Choroid plexus epithelial cell (primary cell): ENCODE measurements around the gene BCL7A.

Source experiments
- DNase-seq: peaks from one replicate; pipeline ENCODE4 v3.0.0-alpha.2; 2010; ENCODE audit warnings: low read depth
- H3K4me3 ChIP-seq: 2 replicates; pipeline ENCODE4 v1.5.1; 2011; ENCODE audit warnings: low read depth, mild to moderate bottlenecking, control low read depth, low read length, moderate library complexity
- TF ChIP-seq, protein P1 (sequence below): conservative IDR thresholded peaks from 2 replicates; pipeline ENCODE4 v1.5.1; 2011; ENCODE audit warnings: low read depth, mild to moderate bottlenecking, control low read depth, inconsistent platforms, low read length, moderate library complexity

The BCL7A gene

DNA sequence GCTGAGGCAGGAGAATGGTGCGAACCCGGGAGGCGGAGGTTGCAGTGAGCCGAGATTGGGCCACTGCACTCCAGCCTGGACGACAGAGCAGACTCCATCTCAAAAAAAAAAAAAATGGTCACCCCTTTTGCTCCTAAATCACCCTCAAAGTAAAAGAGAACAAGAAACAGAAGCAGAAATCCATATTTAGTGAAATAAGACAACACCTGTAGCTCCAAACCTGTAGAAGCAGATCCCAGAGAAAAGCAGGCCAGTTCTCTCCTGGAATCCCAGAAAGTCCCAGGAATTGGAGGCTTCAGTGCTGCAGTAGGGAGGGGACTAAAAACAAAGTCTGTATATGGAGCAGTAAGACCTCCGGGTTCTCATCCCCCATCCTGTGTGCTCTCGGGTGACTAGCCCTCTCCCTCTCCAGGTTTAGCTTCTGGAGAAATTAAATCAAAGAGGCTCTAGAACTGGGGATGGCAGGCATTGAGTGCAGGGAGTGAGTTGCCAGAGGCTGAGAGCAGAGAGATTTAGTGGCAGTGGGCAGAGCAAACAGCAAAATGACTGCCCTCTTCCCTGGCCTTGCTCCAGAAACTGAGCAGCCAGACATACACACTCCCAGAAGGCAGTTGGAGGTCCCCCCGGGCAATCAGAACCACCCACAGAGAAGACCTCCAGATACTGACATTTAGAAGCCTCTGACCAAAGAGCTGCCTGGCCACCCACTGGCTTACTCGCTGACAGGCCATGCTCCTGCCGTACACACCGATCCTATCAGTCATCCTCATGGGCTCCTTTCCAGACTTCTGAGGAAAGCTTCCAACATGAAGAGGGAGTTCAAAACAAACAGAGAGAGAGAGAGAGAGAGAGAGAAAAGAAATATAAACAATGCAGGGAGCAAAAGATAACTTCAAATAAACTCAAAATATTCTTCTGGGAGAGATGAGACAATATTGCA, 50.6 kb downstream of the BCL7A start:
- DNase-seq: peak; percentile 98
- H3K4me3 ChIP-seq: peak overlapping the region; percentile 3
- TF ChIP-seq, protein P1, sequence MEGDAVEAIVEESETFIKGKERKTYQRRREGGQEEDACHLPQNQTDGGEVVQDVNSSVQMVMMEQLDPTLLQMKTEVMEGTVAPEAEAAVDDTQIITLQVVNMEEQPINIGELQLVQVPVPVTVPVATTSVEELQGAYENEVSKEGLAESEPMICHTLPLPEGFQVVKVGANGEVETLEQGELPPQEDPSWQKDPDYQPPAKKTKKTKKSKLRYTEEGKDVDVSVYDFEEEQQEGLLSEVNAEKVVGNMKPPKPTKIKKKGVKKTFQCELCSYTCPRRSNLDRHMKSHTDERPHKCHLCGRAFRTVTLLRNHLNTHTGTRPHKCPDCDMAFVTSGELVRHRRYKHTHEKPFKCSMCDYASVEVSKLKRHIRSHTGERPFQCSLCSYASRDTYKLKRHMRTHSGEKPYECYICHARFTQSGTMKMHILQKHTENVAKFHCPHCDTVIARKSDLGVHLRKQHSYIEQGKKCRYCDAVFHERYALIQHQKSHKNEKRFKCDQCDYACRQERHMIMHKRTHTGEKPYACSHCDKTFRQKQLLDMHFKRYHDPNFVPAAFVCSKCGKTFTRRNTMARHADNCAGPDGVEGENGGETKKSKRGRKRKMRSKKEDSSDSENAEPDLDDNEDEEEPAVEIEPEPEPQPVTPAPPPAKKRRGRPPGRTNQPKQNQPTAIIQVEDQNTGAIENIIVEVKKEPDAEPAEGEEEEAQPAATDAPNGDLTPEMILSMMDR: no peak

DNA sequence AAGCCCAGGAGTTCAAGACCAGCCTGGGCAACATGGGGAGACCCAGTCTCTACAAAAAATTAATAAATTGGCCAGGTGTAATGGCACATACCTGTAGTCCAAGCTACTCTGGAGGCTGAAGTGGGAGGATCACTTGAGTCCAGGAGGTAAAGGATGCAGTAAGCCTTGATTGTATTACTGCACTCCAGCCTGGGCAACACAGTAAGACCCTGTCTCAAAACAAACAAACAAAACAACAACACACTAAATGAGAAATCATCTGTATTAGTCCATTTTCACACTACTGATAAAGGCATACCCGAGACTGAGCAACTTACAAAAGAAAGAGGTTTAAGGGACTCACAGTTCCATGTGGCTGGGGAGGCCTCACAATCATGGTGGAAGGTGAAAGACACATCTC, 52.1 kb downstream of the BCL7A start:
- no peak for DNase-seq
- TF ChIP-seq, protein P1: no peak
- no peak overlapping the region for H3K4me3 ChIP-seq

DNA sequence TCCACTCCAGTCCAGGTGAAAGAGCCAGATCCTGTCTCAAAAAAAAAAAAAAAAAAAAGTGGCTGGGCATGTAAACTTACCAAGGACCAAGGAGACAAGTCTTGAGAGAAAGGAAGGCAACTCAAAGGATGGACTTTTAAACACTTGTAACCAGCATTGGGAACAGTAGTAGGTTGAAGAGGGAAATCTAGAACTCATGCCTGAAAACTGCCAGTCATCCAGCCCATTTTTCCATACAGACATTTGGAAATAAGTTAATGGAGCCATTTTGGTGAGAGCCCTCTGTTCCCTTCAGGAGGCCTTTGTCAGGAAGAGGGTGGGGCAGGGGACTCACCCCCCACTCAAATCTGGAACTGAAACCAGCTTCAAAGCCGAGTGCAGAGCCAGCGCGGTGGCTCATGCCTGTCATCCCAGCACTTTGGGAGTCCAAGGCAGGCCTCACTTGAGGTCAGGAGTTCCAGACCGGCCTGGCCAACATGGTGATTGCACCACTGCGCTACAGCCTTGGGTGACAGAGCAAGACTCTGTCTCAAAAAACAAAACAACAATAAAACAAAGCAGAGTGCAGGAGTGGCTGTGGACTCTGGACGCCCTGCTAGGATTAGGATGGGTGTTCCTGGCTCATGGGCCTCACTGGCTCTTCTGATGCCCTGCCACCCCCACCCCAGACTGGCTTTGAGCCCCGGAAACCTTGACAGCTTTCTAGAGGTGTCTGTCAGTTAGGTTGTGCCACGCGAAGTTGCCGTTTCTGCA, 55.2 kb downstream of the BCL7A start:
- TF ChIP-seq, protein P1: no peak
- no peak for DNase-seq
- H3K4me3 ChIP-seq: no peak overlapping the region

DNA sequence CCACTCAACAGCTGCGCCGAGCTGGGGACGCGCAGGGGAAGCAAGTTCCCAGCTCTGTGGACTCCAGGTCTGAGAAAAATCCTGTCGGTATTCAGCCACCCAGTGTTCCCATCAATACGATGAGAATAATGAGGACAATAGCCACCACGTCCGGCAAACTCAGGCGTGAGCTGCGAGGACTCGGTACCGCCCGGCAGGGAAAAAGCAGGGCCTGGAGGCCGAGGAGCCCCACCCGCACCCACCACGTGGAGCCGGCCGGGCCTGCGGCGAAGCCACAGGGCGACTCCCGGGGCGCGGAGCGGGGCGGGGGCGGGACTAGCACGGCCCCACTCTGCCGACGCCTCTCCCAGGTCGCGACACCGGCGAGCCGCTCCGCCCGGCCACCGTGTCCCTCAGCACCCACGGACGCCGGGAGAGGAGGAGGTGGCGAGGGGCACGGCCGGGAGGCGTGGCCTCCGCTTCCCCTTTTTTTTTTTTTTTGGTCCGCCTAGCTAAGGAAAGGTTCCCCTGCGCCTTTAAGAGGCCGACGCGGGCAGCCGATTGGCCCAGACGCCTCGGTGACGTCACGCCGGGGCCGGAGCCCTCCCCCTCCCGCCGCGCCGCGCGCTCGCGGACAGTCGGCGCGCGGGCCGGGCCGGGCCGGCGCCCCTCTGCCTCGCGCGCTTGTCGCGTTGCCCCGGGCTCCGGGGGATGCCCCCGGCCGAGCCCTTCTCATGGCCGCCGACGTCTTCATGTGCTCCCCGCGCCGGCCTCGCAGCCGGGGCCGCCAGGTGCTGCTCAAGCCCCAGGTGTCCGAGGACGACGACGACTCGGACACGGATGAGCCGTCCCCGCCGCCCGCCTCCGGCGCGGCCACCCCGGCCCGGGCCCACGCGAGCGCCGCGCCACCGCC, 56.7 kb downstream of the BCL7A start, which contains the start of gene MLXIP:
Gene MLXIP (plus strand): TSS at position 616 of the 892 bp plus-strand sequence. CDS start 98 bp downstream, at position 714.
- TF ChIP-seq, protein P1: no peak
- peak within 1 kb of the TSS; percentile 88 for H3K4me3 ChIP-seq
- peak; percentile 94 for DNase-seq

DNA sequence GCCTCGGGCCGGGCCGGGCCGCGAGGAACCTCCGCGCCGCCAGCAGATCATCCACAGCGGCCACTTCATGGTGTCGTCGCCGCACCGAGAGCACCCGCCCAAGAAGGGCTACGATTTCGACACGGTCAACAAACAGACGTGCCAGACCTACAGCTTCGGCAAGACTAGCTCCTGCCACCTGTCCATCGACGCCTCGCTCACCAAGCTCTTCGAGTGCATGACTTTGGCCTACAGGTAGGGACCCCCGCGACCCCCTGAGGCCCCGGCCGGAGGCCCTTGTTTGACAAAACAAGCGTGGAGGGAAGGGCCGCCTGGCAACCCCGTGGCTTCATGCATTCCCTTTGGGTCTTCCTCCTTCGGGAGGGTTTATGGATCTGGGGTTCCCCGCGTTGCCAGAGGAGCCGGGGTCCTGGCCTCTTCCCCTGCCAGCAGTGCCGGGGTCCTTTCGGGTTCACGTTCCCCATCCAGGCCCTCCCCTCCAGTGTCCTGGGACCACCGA, 57.4 kb downstream of the BCL7A start:
- no peak for DNase-seq
- peak overlapping the region; percentile 88 for H3K4me3 ChIP-seq
- TF ChIP-seq, protein P1: no peak

DNA sequence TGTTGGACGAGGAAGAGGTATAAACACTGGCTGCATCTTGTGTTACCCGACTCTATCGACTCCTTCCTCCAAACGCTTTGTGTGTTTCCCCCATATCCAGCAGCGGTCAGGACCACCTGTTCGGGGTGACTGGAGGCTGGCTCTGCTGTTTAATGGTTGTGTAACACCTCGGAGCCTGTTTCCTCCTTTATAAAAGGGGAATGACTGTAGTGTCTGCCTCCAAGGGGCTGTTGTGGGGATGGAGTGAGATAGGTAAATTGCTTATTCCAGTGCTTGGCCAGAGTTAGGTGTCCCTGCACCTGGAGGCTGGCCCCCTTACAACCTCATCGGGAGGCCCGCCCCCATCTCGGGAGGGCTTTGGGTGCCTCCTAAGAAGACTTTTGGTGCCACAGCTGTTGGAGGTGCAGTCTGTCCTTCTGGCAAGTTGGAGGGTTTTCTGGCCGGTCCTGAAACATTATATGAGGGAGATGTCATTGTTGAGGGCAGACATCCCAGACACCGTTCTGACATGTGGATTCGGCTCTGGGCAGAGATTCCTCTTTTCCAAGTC, 57.9 kb downstream of the BCL7A start:
- no peak for DNase-seq
- TF ChIP-seq, protein P1: no peak
- H3K4me3 ChIP-seq: peak overlapping the region; percentile 88
